HepG2 (cell line): ENCODE measurements around the gene PAIP2. TPM values are rescaled to one million over a fixed set of nuclear protein-coding genes. Genes with fewer than 3 reads are reported as not detected.

Experiments
- CEBPB ChIP-seq: IDR thresholded peaks from 2 replicates; pipeline ENCODE4 v1.6.1; 2011; ENCODE audit warnings: low read depth, low read length, improper control_type of control experiment, borderline replicate concordance
- CREM ChIP-seq, 2 experiments: sonication (generic) in 1 of 2; formaldehyde crosslinking in 1 of 2; IDR thresholded peaks; 2 replicates each; pipeline versions ENCODE4 v1.4.0 to v1.6.1; 2016 to 2020; ENCODE audit warnings: antibody characterized with exemption in 1 of 2, mild to moderate bottlenecking in 1 of 2, missing genetic modification reagents in 1 of 2
- KLF12 ChIP-seq: sonication (generic); formaldehyde crosslinking; IDR thresholded peaks from 2 replicates; pipeline ENCODE4 v1.4.0; 2020; ENCODE audit warnings: missing genetic modification reagents, borderline replicate concordance
- SRY ChIP-seq: sonication (generic); formaldehyde crosslinking; IDR thresholded peaks from 2 replicates; pipeline ENCODE4 v1.8.0; 2022; ENCODE audit warnings: mild to moderate bottlenecking, missing genetic modification reagents
- SYNCRIP ChIP-seq: fragments of 200-400 bp; formaldehyde crosslinking; IDR thresholded peaks from 2 replicates; pipeline ENCODE4 v1.6.1; 2018; ENCODE audit warnings: mild to moderate bottlenecking, low read depth, low read length; ENCODE audit not compliant: insufficient read depth
- TOPORS ChIP-seq: sonication (generic); formaldehyde crosslinking; IDR thresholded peaks from 2 replicates; pipeline ENCODE4 v1.8.0; 2023; ENCODE audit warnings: mild to moderate bottlenecking, missing genetic modification reagents
- ZNF343 ChIP-seq: sonication (generic); formaldehyde crosslinking; IDR thresholded peaks from 2 replicates; pipeline ENCODE4 v1.4.0; 2020; ENCODE audit warnings: mild to moderate bottlenecking, missing genetic modification reagents
- ZNF556 ChIP-seq: sonication (generic); formaldehyde crosslinking; IDR thresholded peaks from 2 replicates; pipeline ENCODE4 v1.4.0; 2020; ENCODE audit warnings: mild to moderate bottlenecking, missing genetic modification reagents, borderline replicate concordance
- ZNF883 ChIP-seq: sonication (generic); formaldehyde crosslinking; IDR thresholded peaks from 2 replicates; pipeline ENCODE4 v1.5.1; 2020; ENCODE audit warnings: mild to moderate bottlenecking, missing genetic modification reagents; ENCODE audit errors: not compliant biosample characterization
- polyA plus RNA-seq, 8 experiments: library from polyadenylated mRNA; depleted of rRNA in 3 of 8; stranded (reverse) in 7 of 8; unstranded in 1 of 8; fragments of >200 nt; fragmentation: Illumina TruSeq in 4 of 8; extraction: Trizol in 4 of 8; gene quantifications; 2 replicates each; pipeline versions ENCODE4 v1.2.1 to v1.2.3, GENCODE V29; 2011 to 2016; ENCODE audit warnings: low read depth in 4 of 8, missing spikeins in 1 of 8, mixed read lengths in 1 of 8; ENCODE audit not compliant: insufficient read depth in 1 of 8
- total RNA-seq, 5 experiments: library from RNA; depleted of rRNA; stranded (reverse); fragments of >200 nt; fragmentation: Illumina TruSeq; extraction: Trizol; gene quantifications; 2 replicates each; pipeline ENCODE4 v1.2.3, GENCODE V29; 2016; ENCODE audit warnings: low read depth in 1 of 5
- TF ChIP-seq, protein P1 (sequence below): sonication (generic); formaldehyde crosslinking; IDR thresholded peaks from 2 replicates; pipeline ENCODE4 v1.4.0; 2020; ENCODE audit warnings: missing genetic modification reagents, borderline replicate concordance
- TF ChIP-seq, protein P2 (sequence below): sonication (generic); formaldehyde crosslinking; IDR thresholded peaks from 2 replicates; pipeline ENCODE4 v1.5.1; 2020; ENCODE audit warnings: missing genetic modification reagents, mild to moderate bottlenecking, borderline replicate concordance
- TF ChIP-seq, protein P3 (sequence below): sonication (generic); formaldehyde crosslinking; IDR thresholded peaks from 2 replicates; pipeline ENCODE4 v1.9.0; 2021; ENCODE audit warnings: missing genetic modification reagents, mild to moderate bottlenecking, borderline replicate concordance
- TF ChIP-seq, protein P4 (sequence below): sonication (generic); formaldehyde crosslinking; IDR thresholded peaks from 2 replicates; pipeline ENCODE4 v1.4.0; 2020; ENCODE audit warnings: missing genetic modification reagents
- TF ChIP-seq, protein P5 (sequence below): sonication (generic); formaldehyde crosslinking; IDR thresholded peaks from 2 replicates; pipeline ENCODE4 v1.5.1; 2020; ENCODE audit warnings: mild to moderate bottlenecking, missing genetic modification reagents, borderline replicate concordance

Gene PAIP2
- total and polyA plus RNA-seq, 2 of the 13 experiments (the other 11 are each of a cell fraction or from before 2014, with no cell fraction given), result 61.5 to 76.3 TPM

DNA sequence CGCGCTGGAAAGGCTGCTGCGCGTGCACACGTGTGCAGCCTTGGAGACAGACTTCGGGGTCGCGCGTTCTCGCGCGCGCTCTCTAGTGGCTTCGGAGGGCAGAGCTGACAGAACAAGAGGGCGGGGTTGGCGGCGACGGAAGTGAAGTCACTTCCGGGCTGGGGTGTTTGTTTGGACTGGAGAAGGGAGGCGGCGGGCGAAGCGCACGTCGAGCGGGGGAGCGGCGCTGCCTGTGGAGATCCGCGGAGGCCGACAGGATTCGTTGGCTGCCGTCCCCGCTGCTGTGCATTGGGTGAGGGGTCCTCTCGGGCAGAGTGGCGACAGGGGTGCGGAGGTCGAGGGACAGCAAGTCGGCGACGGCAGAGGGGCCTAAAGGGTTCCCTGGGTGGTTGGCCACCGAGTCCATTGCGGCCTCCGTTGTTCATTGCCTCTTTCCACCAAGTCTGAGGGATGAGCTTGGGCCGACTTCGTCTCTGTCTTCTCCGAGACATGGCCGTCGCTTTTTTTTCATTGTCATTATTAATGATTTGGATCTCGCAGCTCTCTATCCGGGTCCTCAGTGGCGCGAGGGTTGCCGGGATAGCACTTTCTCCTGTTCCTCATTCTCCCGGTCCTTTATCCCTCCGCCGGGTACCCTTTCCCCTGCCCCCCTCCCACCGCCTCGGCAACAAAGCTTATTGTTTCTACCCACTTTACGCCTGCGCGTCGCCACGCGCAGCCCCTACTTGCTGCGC is at the start of gene PAIP2 (continued):
- TF ChIP-seq, protein P1, sequence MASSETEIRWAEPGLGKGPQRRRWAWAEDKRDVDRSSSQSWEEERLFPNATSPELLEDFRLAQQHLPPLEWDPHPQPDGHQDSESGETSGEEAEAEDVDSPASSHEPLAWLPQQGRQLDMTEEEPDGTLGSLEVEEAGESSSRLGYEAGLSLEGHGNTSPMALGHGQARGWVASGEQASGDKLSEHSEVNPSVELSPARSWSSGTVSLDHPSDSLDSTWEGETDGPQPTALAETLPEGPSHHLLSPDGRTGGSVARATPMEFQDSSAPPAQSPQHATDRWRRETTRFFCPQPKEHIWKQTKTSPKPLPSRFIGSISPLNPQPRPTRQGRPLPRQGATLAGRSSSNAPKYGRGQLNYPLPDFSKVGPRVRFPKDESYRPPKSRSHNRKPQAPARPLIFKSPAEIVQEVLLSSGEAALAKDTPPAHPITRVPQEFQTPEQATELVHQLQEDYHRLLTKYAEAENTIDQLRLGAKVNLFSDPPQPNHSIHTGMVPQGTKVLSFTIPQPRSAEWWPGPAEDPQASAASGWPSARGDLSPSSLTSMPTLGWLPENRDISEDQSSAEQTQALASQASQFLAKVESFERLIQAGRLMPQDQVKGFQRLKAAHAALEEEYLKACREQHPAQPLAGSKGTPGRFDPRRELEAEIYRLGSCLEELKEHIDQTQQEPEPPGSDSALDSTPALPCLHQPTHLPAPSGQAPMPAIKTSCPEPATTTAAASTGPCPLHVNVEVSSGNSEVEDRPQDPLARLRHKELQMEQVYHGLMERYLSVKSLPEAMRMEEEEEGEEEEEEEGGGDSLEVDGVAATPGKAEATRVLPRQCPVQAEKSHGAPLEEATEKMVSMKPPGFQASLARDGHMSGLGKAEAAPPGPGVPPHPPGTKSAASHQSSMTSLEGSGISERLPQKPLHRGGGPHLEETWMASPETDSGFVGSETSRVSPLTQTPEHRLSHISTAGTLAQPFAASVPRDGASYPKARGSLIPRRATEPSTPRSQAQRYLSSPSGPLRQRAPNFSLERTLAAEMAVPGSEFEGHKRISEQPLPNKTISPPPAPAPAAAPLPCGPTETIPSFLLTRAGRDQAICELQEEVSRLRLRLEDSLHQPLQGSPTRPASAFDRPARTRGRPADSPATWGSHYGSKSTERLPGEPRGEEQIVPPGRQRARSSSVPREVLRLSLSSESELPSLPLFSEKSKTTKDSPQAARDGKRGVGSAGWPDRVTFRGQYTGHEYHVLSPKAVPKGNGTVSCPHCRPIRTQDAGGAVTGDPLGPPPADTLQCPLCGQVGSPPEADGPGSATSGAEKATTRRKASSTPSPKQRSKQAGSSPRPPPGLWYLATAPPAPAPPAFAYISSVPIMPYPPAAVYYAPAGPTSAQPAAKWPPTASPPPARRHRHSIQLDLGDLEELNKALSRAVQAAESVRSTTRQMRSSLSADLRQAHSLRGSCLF (CRISPR knock-in tag), result no peak
- TF ChIP-seq SYNCRIP (no peak), TOPORS (CRISPR knock-in tag) (no peak), ZNF343 (peak; percentile 29; the same call in 1 of the 2 replicates), CEBPB (no peak), CREM (IDR thresholded peaks at IDR 0.05) (peak; percentile 81), CREM (CRISPR knock-in tag; IDR thresholded peaks at IDR 0.05) (no peak), SRY (CRISPR knock-in tag) (peak; percentile 92), KLF12 (CRISPR knock-in tag) (no peak; the same call in none of the 2 replicates), ZNF883 (CRISPR knock-in tag) (peak; percentile 76), ZNF556 (CRISPR knock-in tag) (peak; percentile 88)
- TF ChIP-seq, protein P2, sequence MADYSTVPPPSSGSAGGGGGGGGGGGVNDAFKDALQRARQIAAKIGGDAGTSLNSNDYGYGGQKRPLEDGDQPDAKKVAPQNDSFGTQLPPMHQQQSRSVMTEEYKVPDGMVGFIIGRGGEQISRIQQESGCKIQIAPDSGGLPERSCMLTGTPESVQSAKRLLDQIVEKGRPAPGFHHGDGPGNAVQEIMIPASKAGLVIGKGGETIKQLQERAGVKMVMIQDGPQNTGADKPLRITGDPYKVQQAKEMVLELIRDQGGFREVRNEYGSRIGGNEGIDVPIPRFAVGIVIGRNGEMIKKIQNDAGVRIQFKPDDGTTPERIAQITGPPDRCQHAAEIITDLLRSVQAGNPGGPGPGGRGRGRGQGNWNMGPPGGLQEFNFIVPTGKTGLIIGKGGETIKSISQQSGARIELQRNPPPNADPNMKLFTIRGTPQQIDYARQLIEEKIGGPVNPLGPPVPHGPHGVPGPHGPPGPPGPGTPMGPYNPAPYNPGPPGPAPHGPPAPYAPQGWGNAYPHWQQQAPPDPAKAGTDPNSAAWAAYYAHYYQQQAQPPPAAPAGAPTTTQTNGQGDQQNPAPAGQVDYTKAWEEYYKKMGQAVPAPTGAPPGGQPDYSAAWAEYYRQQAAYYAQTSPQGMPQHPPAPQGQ (CRISPR knock-in tag), result 0 out of 2 replicates have a peak, but pooled peaks have one; percentile 23
- TF ChIP-seq, protein P3, sequence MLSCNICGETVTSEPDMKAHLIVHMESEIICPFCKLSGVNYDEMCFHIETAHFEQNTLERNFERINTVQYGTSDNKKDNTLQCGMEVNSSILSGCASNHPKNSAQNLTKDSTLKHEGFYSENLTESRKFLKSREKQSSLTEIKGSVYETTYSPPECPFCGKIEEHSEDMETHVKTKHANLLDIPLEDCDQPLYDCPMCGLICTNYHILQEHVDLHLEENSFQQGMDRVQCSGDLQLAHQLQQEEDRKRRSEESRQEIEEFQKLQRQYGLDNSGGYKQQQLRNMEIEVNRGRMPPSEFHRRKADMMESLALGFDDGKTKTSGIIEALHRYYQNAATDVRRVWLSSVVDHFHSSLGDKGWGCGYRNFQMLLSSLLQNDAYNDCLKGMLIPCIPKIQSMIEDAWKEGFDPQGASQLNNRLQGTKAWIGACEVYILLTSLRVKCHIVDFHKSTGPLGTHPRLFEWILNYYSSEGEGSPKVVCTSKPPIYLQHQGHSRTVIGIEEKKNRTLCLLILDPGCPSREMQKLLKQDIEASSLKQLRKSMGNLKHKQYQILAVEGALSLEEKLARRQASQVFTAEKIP (CRISPR knock-in tag), result no peak
- TF ChIP-seq, protein P4, sequence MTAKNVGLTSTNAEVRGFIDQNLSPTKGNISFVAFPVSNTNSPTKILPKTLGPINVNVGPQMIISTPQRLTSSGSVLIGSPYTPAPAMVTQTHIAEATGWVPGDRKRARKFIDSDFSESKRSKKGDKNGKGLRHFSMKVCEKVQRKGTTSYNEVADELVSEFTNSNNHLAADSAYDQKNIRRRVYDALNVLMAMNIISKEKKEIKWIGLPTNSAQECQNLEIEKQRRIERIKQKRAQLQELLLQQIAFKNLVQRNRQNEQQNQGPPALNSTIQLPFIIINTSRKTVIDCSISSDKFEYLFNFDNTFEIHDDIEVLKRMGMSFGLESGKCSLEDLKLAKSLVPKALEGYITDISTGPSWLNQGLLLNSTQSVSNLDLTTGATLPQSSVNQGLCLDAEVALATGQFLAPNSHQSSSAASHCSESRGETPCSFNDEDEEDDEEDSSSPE, result peak; percentile 73; the same call in 1 of the 2 replicates
- TF ChIP-seq, protein P5, sequence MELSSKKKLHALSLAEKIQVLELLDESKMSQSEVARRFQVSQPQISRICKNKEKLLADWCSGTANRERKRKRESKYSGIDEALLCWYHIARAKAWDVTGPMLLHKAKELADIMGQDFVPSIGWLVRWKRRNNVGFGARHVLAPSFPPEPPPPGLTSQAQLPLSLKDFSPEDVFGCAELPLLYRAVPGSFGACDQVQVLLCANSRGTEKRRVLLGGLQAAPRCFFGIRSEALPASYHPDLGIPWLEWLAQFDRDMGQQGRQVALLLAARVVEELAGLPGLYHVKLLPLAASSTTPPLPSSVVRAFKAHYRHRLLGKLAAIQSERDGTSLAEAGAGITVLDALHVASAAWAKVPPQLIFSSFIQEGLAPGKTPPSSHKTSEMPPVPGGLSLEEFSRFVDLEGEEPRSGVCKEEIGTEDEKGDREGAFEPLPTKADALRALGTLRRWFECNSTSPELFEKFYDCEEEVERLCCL (CRISPR knock-in tag), result no peak; the same call in 1 of the 2 replicates
